Measurements from ENCODE around the gene SEMA3C. TPM values are rescaled to one million over a fixed set of nuclear protein-coding genes. Genes with fewer than 3 reads are reported as not detected.

The SEMA3C gene
- total RNA-seq, 2 donors from 2014 or later, result 3.0 to 3.4 TPM

DNA sequence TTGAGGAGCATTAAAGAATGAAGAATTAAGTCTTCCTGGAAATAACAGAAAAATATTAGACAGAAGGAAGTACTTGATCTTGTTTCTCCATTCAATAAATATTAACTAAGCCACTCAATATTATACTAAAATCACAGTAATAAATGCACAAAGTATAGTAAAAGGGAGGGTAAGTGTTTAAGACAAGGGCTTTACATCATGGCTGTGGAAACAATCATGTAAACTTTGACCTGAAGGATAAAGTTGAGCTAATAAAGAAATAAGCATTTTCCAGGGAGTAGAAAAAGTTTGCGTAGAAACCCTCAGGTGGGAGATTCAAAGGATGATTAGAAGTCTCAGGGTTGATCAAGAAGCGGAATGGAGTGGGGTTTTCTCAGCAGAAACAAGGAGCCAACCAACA lies 78.2 kb downstream of the SEMA3C start:
- H3K4me1 ChIP-seq, result no peaks in the 10 kb centered on the region
- DNase-seq (no peak), ATAC-seq (no peak)
- H3K36me3 ChIP-seq (replicated peaks in 1 of 2; ENCODE audit: insufficient read depth in 1 of 2, low read depth in 2 of 2), result no peaks in the 10 kb centered on the region
- H3K27me3 ChIP-seq, result no peaks in the 10 kb centered on the region
- TF ChIP-seq, protein P1, sequence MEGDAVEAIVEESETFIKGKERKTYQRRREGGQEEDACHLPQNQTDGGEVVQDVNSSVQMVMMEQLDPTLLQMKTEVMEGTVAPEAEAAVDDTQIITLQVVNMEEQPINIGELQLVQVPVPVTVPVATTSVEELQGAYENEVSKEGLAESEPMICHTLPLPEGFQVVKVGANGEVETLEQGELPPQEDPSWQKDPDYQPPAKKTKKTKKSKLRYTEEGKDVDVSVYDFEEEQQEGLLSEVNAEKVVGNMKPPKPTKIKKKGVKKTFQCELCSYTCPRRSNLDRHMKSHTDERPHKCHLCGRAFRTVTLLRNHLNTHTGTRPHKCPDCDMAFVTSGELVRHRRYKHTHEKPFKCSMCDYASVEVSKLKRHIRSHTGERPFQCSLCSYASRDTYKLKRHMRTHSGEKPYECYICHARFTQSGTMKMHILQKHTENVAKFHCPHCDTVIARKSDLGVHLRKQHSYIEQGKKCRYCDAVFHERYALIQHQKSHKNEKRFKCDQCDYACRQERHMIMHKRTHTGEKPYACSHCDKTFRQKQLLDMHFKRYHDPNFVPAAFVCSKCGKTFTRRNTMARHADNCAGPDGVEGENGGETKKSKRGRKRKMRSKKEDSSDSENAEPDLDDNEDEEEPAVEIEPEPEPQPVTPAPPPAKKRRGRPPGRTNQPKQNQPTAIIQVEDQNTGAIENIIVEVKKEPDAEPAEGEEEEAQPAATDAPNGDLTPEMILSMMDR (IDR thresholded peaks at IDR 0.05), result no peak
- no peak for TF ChIP-seq POLR2A (IDR thresholded peaks at IDR 0.05)
- 75 to 90% methylated on average over 2 of the region's 2 CpGs for WGBS, 2 donors
- H3K9me3 ChIP-seq, result no peaks in the 10 kb centered on the region
- no peak overlapping the region for H3K4me3 ChIP-seq
- H3K27ac ChIP-seq, result no peak overlapping the region
- intact Hi-C loops (cut with DNase I), result no loop called here

DNA sequence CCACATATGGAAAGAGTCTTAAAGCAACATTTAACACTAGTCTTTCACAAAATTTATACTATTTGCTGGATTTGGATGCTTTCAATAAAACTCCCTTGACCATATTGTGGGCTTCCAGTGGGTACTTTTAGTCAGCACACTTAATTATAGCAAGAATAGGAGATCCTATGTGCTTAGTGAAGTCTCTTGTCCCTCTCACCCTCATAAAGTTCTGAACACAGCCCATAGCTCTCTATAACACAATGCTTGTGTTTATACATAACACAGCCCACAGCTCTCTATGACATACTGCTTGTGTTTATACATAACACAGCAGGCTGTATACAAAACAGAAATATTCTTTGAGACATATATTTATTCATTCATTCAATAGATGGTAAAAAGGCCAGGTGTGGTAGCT lies 79.0 kb downstream of the SEMA3C start:
- Histone ChIP-seq H3K9me3 (no peaks in the 10 kb centered on the region), H3K27me3 (no peaks in the 10 kb centered on the region), H3K4me1 (no peaks in the 10 kb centered on the region), H3K27ac (no peak overlapping the region), H3K36me3 (replicated peaks in 1 of 2; ENCODE audit: insufficient read depth in 1 of 2, low read depth in 2 of 2) (no peaks in the 10 kb centered on the region), H3K4me3 (no peak overlapping the region)
- DNase-seq (no peak), ATAC-seq (no peak)
- TF ChIP-seq, protein P1 (IDR thresholded peaks at IDR 0.05), result no peak
- TF ChIP-seq POLR2A (IDR thresholded peaks at IDR 0.05), result no peak
- intact Hi-C loops (cut with DNase I), result no loop called here

DNA sequence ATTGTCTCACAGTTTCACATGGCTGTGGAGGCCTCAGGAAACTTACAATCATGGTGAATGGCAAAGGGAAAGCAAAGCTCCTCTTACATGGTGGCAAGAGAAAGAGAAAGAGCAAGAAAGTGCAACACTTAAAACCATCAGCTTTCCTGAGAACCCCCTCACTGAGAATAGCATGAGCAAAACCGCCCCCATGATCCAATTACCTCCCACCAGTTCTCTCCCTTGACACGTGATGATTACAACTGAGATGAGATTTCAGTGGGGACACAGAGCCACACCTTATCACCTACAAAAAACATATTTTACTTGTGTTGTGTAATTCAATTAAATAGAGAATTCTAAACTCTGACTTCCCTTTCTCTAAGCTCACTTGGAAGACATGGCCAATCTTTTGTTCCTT lies 80.2 kb downstream of the SEMA3C start:
- Histone ChIP-seq H3K4me3 (no peak overlapping the region), H3K4me1 (no peaks in the 10 kb centered on the region), H3K9me3 (no peaks in the 10 kb centered on the region), H3K27ac (no peak overlapping the region), H3K36me3 (replicated peaks in 1 of 2; ENCODE audit: insufficient read depth in 1 of 2, low read depth in 2 of 2) (no peaks in the 10 kb centered on the region), H3K27me3 (no peaks in the 10 kb centered on the region)
- DNase-seq (no peak), ATAC-seq (no peak)
- TF ChIP-seq POLR2A (IDR thresholded peaks at IDR 0.05), result no peak
- TF ChIP-seq, protein P1 (IDR thresholded peaks at IDR 0.05), result no peak
- intact Hi-C loops (cut with DNase I), result no loop called here
- 47 to 50% methylated on average over 2 of the region's 2 CpGs for WGBS, 2 donors

DNA sequence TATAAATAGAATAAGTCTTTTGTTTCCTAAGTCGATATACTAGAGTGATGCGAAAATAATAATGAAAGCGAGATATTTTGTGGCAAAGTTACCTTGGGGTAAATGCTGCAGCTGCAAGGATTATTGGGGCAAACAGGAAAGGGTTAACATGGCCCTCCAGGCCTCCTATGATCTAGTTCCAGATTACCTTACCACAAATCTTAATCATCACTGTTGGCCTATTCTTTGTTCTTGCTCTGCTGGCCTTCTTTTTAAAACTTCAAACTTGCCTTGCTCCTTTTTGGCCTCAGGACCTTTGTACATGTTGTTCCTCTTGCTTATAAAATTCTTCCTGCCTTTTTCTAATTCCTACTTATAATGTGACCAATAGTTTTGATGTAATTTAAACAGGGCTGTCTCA lies 81.5 kb downstream of the SEMA3C start:
- no peak overlapping the region for H3K4me3 ChIP-seq
- intact Hi-C loops (cut with DNase I), result no loop called here
- WGBS, 2 donors, result 81 to 86% methylated on average over 3 of the region's 3 CpGs
- no peak overlapping the region for H3K27ac ChIP-seq
- H3K9me3 ChIP-seq, result no peaks in the 10 kb centered on the region
- H3K36me3 ChIP-seq (replicated peaks in 1 of 2; ENCODE audit: insufficient read depth in 1 of 2, low read depth in 2 of 2), result no peaks in the 10 kb centered on the region
- no peak for TF ChIP-seq POLR2A (IDR thresholded peaks at IDR 0.05)
- TF ChIP-seq, protein P1 (IDR thresholded peaks at IDR 0.05), result no peak
- no peaks in the 10 kb centered on the region for H3K27me3 ChIP-seq
- DNase-seq, result no peak
- no peaks in the 10 kb centered on the region for H3K4me1 ChIP-seq
- no peak for ATAC-seq

DNA sequence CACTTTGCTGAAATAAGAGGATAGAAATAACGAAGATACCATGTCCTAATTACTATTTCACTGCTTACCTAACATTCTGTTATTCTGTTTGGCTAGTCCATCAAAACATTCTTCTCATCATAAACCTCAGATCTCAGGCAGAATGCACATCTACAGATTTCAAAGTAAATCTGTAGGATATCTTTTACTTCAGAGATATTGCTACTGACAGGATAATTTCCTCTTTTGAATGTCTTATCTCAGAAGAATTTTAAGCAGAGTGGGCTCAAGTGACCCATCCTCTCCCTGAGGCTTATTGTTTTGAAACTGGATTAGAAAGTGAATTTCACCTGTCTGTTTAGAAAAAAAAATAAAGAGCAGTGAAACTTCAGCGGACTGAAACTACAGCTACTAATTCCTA lies 83.6 kb downstream of the SEMA3C start:
- TF ChIP-seq, protein P1 (IDR thresholded peaks at IDR 0.05), result no peak
- TF ChIP-seq POLR2A (IDR thresholded peaks at IDR 0.05), result no peak
- H3K4me1 ChIP-seq, result no peaks in the 10 kb centered on the region
- DNase-seq, result no peak
- ATAC-seq, result no peak
- no peaks in the 10 kb centered on the region for H3K36me3 ChIP-seq (replicated peaks in 1 of 2; ENCODE audit: insufficient read depth in 1 of 2, low read depth in 2 of 2)
- H3K4me3 ChIP-seq, result no peak overlapping the region
- no peak overlapping the region for H3K27ac ChIP-seq
- intact Hi-C loops (cut with DNase I), result no loop called here
- no peaks in the 10 kb centered on the region for H3K9me3 ChIP-seq
- no peaks in the 10 kb centered on the region for H3K27me3 ChIP-seq
- 61 to 65% methylated on average over 2 of the region's 2 CpGs for WGBS, 2 donors
